Activated B cell treated with CpG ODN at 0.5 μM for 24 hours (primary cell): Measurements from ENCODE around the gene PPFIBP1. TPM values are rescaled to one million over a fixed set of nuclear protein-coding genes. Genes with fewer than 3 reads are reported as not detected.

Source experiments
- ATAC-seq: fragments of 200-7000 bp; cut with Tn5 transposase; one replicate; pipeline ENCODE4 v1.10.0; 2021; ENCODE audit warnings: low read depth, mild to moderate bottlenecking, moderate library complexity
- CTCF ChIA-PET: fragments of 350-600 bp; sonication (Branson Sonifier 250); formaldehyde crosslinking; loops from one replicate; lab custom pipeline; 2021; ENCODE audit warnings: antibody characterized with exemption; lab: Charles Lee
- POLR2A ChIA-PET: fragments of 350-600 bp; sonication (Branson Sonifier 250); formaldehyde crosslinking; loops from one replicate; lab custom pipeline; 2021; ENCODE audit warnings: antibody characterized with exemption; lab: Charles Lee
- DNase-seq: peaks from one replicate; pipeline ENCODE4 v3.0.0; 2022
- H3K27ac Mint-ChIP-seq: one replicate; pipeline ENCODE4 v1.8.0; 2020; ENCODE audit warnings: mixed read lengths
- H3K27me3 Mint-ChIP-seq: one replicate; pipeline ENCODE4 v1.8.0; 2021; ENCODE audit warnings: mixed read lengths
- H3K36me3 Mint-ChIP-seq: one replicate; pipeline ENCODE4 v1.8.0; 2021; ENCODE audit warnings: low read depth, mixed read lengths
- H3K4me1 Mint-ChIP-seq: one replicate; pipeline ENCODE4 v1.8.0; 2021; ENCODE audit warnings: mixed read lengths
- H3K4me3 Mint-ChIP-seq: one replicate; pipeline ENCODE4 v1.8.0; 2020; ENCODE audit warnings: mild to moderate bottlenecking, mixed read lengths
- H3K9me3 Mint-ChIP-seq: one replicate; pipeline ENCODE4 v1.8.0; 2020; ENCODE audit warnings: mixed read lengths
- CTCF ChIP-seq: fragments of 200-600 bp; IDR thresholded peaks from one replicate; pipeline ENCODE4 v1.8.0; 2022; ENCODE audit warnings: antibody characterized with exemption, mild to moderate bottlenecking
- intact Hi-C: fragments of 100-400 bp; cut with micrococcal nuclease; formaldehyde crosslinking; loops from one replicate; pipeline ENCODE4 v1.15.1; 2024
- total RNA-seq: library from RNA; stranded (reverse); gene quantifications from 2 replicates; pipeline ENCODE4 v1.2.3, GENCODE V29; 2022

PPFIBP1 gene
- total RNA-seq, 1 donor from 2014 or later = 8.1 TPM

GRCh38 chr12:27709212-27709931, 185.4 kb downstream of the PPFIBP1 start:
- no peak overlapping the region for H3K27ac Mint-ChIP-seq
- peaks cover 26% of the 10 kb centered on the region for H3K36me3 Mint-ChIP-seq
- peaks cover 26% of the 10 kb centered on the region for H3K4me1 Mint-ChIP-seq
- CTCF ChIA-PET = no interaction called here
- H3K4me3 Mint-ChIP-seq = no peak overlapping the region
- TF ChIP-seq CTCF = no peak
- intact Hi-C loops = no loop called here
- no peaks in the 10 kb centered on the region for H3K9me3 Mint-ChIP-seq
- DNase-seq = no peak
- POLR2A ChIA-PET = interaction anchor here (1.3 to 3.4 kb wide), 2 partner anchors 70 to 186 kb away, joined by 3 to 26 read pairs; partner anchors contain the start of genes KLHL42 and MANSC4
- H3K27me3 Mint-ChIP-seq = no peaks in the 10 kb centered on the region
- ATAC-seq = no peak

GRCh38 chr12:27709932-27710591, 186.1 kb downstream of the PPFIBP1 start:
- peaks cover 29% of the 10 kb centered on the region for H3K36me3 Mint-ChIP-seq
- intact Hi-C loops = loop anchor here (1.0 to 5.0 kb wide), 9 partner anchors 70 to 1671 kb away; partner anchors contain the start of genes CCDC91, ERGIC2, FGFR1OP2 and ITPR2

GRCh38 chr12:27710592-27711316, 186.7 kb downstream of the PPFIBP1 start, which contains the start of gene MRPS35:
Gene MRPS35, plus strand, starts transcription at chr12:27710832. Its CDS starts 12 bp downstream, at chr12:27710844.
- CTCF ChIA-PET = no interaction called here
- POLR2A ChIA-PET = interaction anchor here (1.3 to 3.4 kb wide), 2 partner anchors 69 to 187 kb away, joined by 3 to 26 read pairs; partner anchors contain the start of genes KLHL42 and MANSC4
- intact Hi-C loops = loop anchor here (1.0 to 5.0 kb wide), 9 partner anchors 70 to 1670 kb away; partner anchors contain the start of genes CCDC91, ERGIC2, FGFR1OP2 and ITPR2

More at GRCh38 chr12:27709932-27710591, 186.1 kb downstream of the PPFIBP1 start:
- ChIA-PET CTCF (no interaction called here), POLR2A (interaction anchor here (1.3 to 3.4 kb wide), 2 partner anchors 70 to 187 kb away, joined by 3 to 26 read pairs; partner anchors contain the start of genes KLHL42 and MANSC4)
- Mint-ChIP-seq H3K9me3 (no peaks in the 10 kb centered on the region), H3K27me3 (no peaks in the 10 kb centered on the region), H3K4me3 (peak overlapping the region; percentile 99), H3K27ac (peak overlapping the region; percentile 99), H3K4me1 (peaks cover 29% of the 10 kb centered on the region)
- DNase-seq = no peak
- ATAC-seq = peak; percentile 35
- TF ChIP-seq CTCF = no peak

GRCh38 chr12:27711317-27711682, 187.3 kb downstream of the PPFIBP1 start:
- intact Hi-C loops = loop anchor here (2.0 to 5.0 kb wide), 5 partner anchors 110 to 1670 kb away; partner anchors contain the start of genes ERGIC2, PPFIBP1, STK38L and TM7SF3
- TF ChIP-seq CTCF = no peak
- DNase-seq = no peak
- no peaks in the 10 kb centered on the region for H3K27me3 Mint-ChIP-seq
- peak overlapping the region; percentile 99 for H3K4me3 Mint-ChIP-seq
- peaks cover 38% of the 10 kb centered on the region for H3K36me3 Mint-ChIP-seq
- POLR2A ChIA-PET = interaction anchor here (3.4 kb wide), 1 partner anchor 69 kb away, joined by 26 read pairs; the partner anchor contains the start of genes KLHL42 and MANSC4
- H3K27ac Mint-ChIP-seq = peak overlapping the region; percentile 99
- no peak for ATAC-seq
- CTCF ChIA-PET = no interaction called here
- H3K9me3 Mint-ChIP-seq = no peaks in the 10 kb centered on the region
- H3K4me1 Mint-ChIP-seq = peaks cover 29% of the 10 kb centered on the region

More at GRCh38 chr12:27710592-27711316, 186.7 kb downstream of the PPFIBP1 start, which contains the start of gene MRPS35:
- H3K4me1 Mint-ChIP-seq = peaks cover 29% of the 10 kb centered on the region
- DNase-seq (peak; percentile 92), ATAC-seq (peak; percentile 99)
- H3K27ac Mint-ChIP-seq = peak within 1 kb of the TSS; percentile 99
- peaks cover 34% of the 10 kb centered on the region for H3K36me3 Mint-ChIP-seq
- H3K27me3 Mint-ChIP-seq = no peaks in the 10 kb centered on the region
- H3K4me3 Mint-ChIP-seq = peak within 1 kb of the TSS; percentile 99
- TF ChIP-seq CTCF = no peak
- no peaks in the 10 kb centered on the region for H3K9me3 Mint-ChIP-seq
